Endothelial cell of umbilical vein (primary cell): ENCODE data around the gene CD163L1. TPM values are rescaled to one million over a fixed set of nuclear protein-coding genes. Genes with fewer than 3 reads are reported as not detected.

Experiments used
- polyA plus RNA-seq, 4 experiments: library from polyadenylated mRNA; depleted of rRNA in 3 of 4; stranded (reverse) in 3 of 4; unstranded in 1 of 4; fragments of >200 nt; gene quantifications; 2 replicates each; pipeline versions ENCODE4 v1.2.1 to v1.2.3, GENCODE V29; 2011 to 2012; ENCODE audit warnings: missing spikeins in 1 of 4
- total RNA-seq: library from RNA; stranded (reverse); gene quantifications from 2 replicates; pipeline ENCODE4 v1.2.3, GENCODE V29; 2021

CD163L1 gene
- total and polyA plus RNA-seq, 2 donors (not counting 3 experiments of a cell fraction or from before 2014, with no cell fraction given): 2.8 to 7.5 TPM

Other genes with a start within 250 kb of the CD163L1 start
- not detected in 2 replicates for gene ACSM4, start 140.1 kb downstream of the CD163L1 start, total RNA-seq
- gene ACSM4, start 140.1 kb downstream of the CD163L1 start, polyA plus RNA-seq: not detected in 2 replicates
- not detected in 2 replicates for gene CD163, start 59.6 kb upstream of the CD163L1 start, total RNA-seq
- not detected in 2 replicates for gene CD163, start 59.6 kb upstream of the CD163L1 start, polyA plus RNA-seq
- gene APOBEC1, start 221.8 kb upstream of the CD163L1 start, total RNA-seq: not detected in 2 replicates
- not detected in 2 replicates for gene APOBEC1, start 221.8 kb upstream of the CD163L1 start, polyA plus RNA-seq